K562 (cell line): Measurements from ENCODE around the gene LRCH1. TPM values are rescaled to one million over a fixed set of nuclear protein-coding genes. Genes with fewer than 3 reads are reported as not detected.

Experiments used
- CEBPB ChIP-seq: fragments of 450-650 bp; IDR thresholded peaks from 2 replicates; pipeline ENCODE4 v1.6.1; 2016; ENCODE audit warnings: missing genetic modification characterization, missing compliant biosample characterization
- CEBPG ChIP-seq, 3 experiments: fragments of 200-800 bp in 1 of 3; sonication (Bioruptor generic) in 1 of 3; sonication (generic) in 1 of 3; formaldehyde crosslinking in 1 of 3; IDR thresholded peaks in 2 of 3; conservative IDR thresholded peaks in 1 of 3; 2 replicates each; pipeline versions ENCODE4 v1.6.1 to v1.8.0; 2016 to 2022; ENCODE audit warnings: missing compliant biosample characterization in 2 of 3, missing genetic modification characterization in 2 of 3, mild to moderate bottlenecking in 1 of 3, missing genetic modification reagents in 1 of 3
- CTCFL ChIP-seq: IDR thresholded peaks from 2 replicates; pipeline ENCODE4 v1.6.1; 2011; ENCODE audit warnings: borderline replicate concordance, low read depth, mild to moderate bottlenecking, moderate library complexity, low read length; ENCODE audit not compliant: insufficient read depth, poor library complexity, severe bottlenecking
- GTF2F1 ChIP-seq: IDR thresholded peaks from 2 replicates; pipeline ENCODE4 v1.6.1; 2011; ENCODE audit warnings: low read depth, low read length, improper control_type of control experiment
- IFI16 ChIP-seq: fragments of 250-450 bp; sonication (Bioruptor Pico); IDR thresholded peaks from 2 replicates; pipeline ENCODE4 v2.1.2; 2022; ENCODE audit warnings: mild to moderate bottlenecking, inconsistent platforms
- MBD2 ChIP-seq: sonication (generic); IDR thresholded peaks from 2 replicates; pipeline ENCODE4 v1.6.1; 2016; ENCODE audit warnings: low read depth, borderline replicate concordance
- NFATC3 ChIP-seq: fragments of 450-650 bp; IDR thresholded peaks from 2 replicates; pipeline ENCODE4 v1.6.1; 2017; ENCODE audit warnings: mild to moderate bottlenecking
- PML ChIP-seq: IDR thresholded peaks from 2 replicates; pipeline ENCODE4 v1.6.1; 2012; ENCODE audit warnings: low read length, inconsistent platforms
- RFX5 ChIP-seq: IDR thresholded peaks from 2 replicates; pipeline ENCODE4 v1.6.1; 2011; ENCODE audit warnings: low read depth, mild to moderate bottlenecking, improper control_type of control experiment, low read length
- RNF2 ChIP-seq: sonication (generic); IDR thresholded peaks from 2 replicates; pipeline ENCODE4 v1.6.1; 2016
- SIN3A ChIP-seq, 2 experiments: fragments of 150-350 bp in 1 of 2; IDR thresholded peaks; 2 replicates each; pipeline ENCODE4 v1.6.1; 2011 to 2016; ENCODE audit warnings: borderline replicate concordance in 2 of 2, low read depth in 2 of 2, low read length in 2 of 2, mild to moderate bottlenecking in 2 of 2, moderate library complexity in 2 of 2; ENCODE audit not compliant: control insufficient read depth in 1 of 2
- SPI1 ChIP-seq: IDR thresholded peaks from 2 replicates; pipeline ENCODE4 v1.6.1; 2011; ENCODE audit warnings: low read depth, low read length, control low read depth, borderline replicate concordance
- TAF9B ChIP-seq: fragments of 450-650 bp; IDR thresholded peaks from 2 replicates; pipeline ENCODE4 v1.6.1; 2018; ENCODE audit warnings: mild to moderate bottlenecking; ENCODE audit not compliant: partially characterized antibody
- TCF3 ChIP-seq: sonication (generic); formaldehyde crosslinking; IDR thresholded peaks from 2 replicates; pipeline ENCODE4 v1.4.0; 2020; ENCODE audit warnings: mild to moderate bottlenecking, missing genetic modification reagents
- TCF7L2 ChIP-seq: fragments of 150-350 bp; IDR thresholded peaks from 2 replicates; pipeline ENCODE4 v1.6.1; 2016; ENCODE audit warnings: low read depth, mild to moderate bottlenecking, low read length, moderate library complexity
- THRAP3 ChIP-seq: fragments of 450-650 bp; IDR thresholded peaks from 2 replicates; pipeline ENCODE4 v1.6.1; 2016; ENCODE audit warnings: mild to moderate bottlenecking, inconsistent platforms, borderline replicate concordance
- ZNF143 ChIP-seq: sonication (generic); formaldehyde crosslinking; IDR thresholded peaks from 2 replicates; pipeline ENCODE4 v1.9.0; 2022; ENCODE audit warnings: mild to moderate bottlenecking, missing genetic modification reagents
- ZNF24 ChIP-seq: fragments of 450-650 bp; IDR thresholded peaks from 2 replicates; pipeline ENCODE4 v1.6.1; 2016
- ZNF253 ChIP-seq: fragments of 250-450 bp; sonication (Bioruptor Pico); conservative IDR thresholded peaks from 2 replicates; pipeline ENCODE4 v1.6.1; 2021; ENCODE audit warnings: mild to moderate bottlenecking
- ZNF586 ChIP-seq: fragments of 450-650 bp; formaldehyde crosslinking; conservative IDR thresholded peaks from 2 replicates; pipeline ENCODE4 v1.4.0; 2020; ENCODE audit warnings: mild to moderate bottlenecking, moderate library complexity
- polyA plus RNA-seq, 8 experiments: library from polyadenylated mRNA; depleted of rRNA in 4 of 8; stranded (reverse) in 5 of 8; unstranded in 3 of 8; fragments of >200 nt; fragmentation: Nextera tagmentation in 2 of 8; fragmentation: Illumina TruSeq in 1 of 8; extraction: Ambion mirVana in 2 of 8; extraction: Trizol in 1 of 8; gene quantifications; 2 replicates each; pipeline versions ENCODE4 v1.2.1 to v1.2.3, GENCODE V29; 2011 to 2014; ENCODE audit warnings: inconsistent platforms in 1 of 8, missing spikeins in 1 of 8
- total RNA-seq, 7 experiments: library from RNA; depleted of rRNA in 6 of 7; stranded (reverse); fragments of >200 nt in 6 of 7; fragmentation: Illumina TruSeq in 2 of 7; extraction: Trizol in 2 of 7; gene quantifications; 2 replicates each; pipeline versions ENCODE4 v1.2.1 to v1.2.3, GENCODE V29; 2011 to 2021; ENCODE audit warnings: low replicate concordance in 1 of 7
- TF ChIP-seq, protein P1 (sequence below): fragments of 250-450 bp; sonication (Bioruptor Pico); IDR thresholded peaks from 2 replicates; pipeline ENCODE4 v1.6.1; 2021; ENCODE audit warnings: mild to moderate bottlenecking
- TF ChIP-seq, protein P2 (sequence below): fragments of 450-650 bp; IDR thresholded peaks from 2 replicates; pipeline ENCODE4 v1.6.1; 2016; ENCODE audit warnings: borderline replicate concordance

The LRCH1 gene
- total and polyA plus RNA-seq, 9 of the 15 experiments (the other 6 are each of a cell fraction or from before 2014, with no cell fraction given): 1.1 to 6.8 (median 3.7) TPM

GRCh38 chr13:46553886-46554858 lies 1.2 kb downstream of the LRCH1 start (continued):
- TF ChIP-seq CEBPG (CRISPR knock-in tag; IDR thresholded peaks at IDR 0.05): peak; percentile 35; the same call in 1 of the 2 replicates
- TF ChIP-seq CEBPG (tag; conservative IDR thresholded peaks at IDR 0.05 in 1 of 2, IDR thresholded peaks at IDR 0.05 in 1 of 2): peak in 1 of 2 experiments; percentile 47; a peak in 1 of 4 replicates
- no peak for TF ChIP-seq GTF2F1
- no peak for TF ChIP-seq RNF2
- no peak for TF ChIP-seq RFX5
- TF ChIP-seq, protein P1, sequence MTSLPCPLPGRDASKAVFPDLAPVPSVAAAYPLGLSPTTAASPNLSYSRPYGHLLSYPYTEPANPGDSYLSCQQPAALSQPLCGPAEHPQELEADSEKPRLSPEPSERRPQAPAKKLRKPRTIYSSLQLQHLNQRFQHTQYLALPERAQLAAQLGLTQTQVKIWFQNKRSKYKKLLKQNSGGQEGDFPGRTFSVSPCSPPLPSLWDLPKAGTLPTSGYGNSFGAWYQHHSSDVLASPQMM (CRISPR knock-in tag): no peak
- no peak for TF ChIP-seq TCF3
- TF ChIP-seq ZNF143: no peak
- TF ChIP-seq NFATC3: no peak
- no peak for TF ChIP-seq ZNF586 (CRISPR knock-in tag)
- TF ChIP-seq IFI16 (CRISPR knock-in tag): no peak
- no peak for TF ChIP-seq TCF7L2
- no peak for TF ChIP-seq CEBPB (tag)
- TF ChIP-seq PML: no peak
- TF ChIP-seq MBD2: no peak
- TF ChIP-seq TAF9B: peak; percentile 12
- TF ChIP-seq ZNF253 (CRISPR knock-in tag): no peak
- no peak for TF ChIP-seq CTCFL
- no peak for TF ChIP-seq ZNF24
- no peak for TF ChIP-seq SPI1
- no peak for TF ChIP-seq THRAP3
- peak in 1 of 2 experiments; percentile 42; a peak in 1 of 4 replicates for TF ChIP-seq SIN3A (IDR thresholded peaks at IDR 0.05; ENCODE audit: borderline replicate concordance in 2 of 2, control insufficient read depth in 1 of 2, low read depth in 2 of 2, low read length in 2 of 2)
- TF ChIP-seq, protein P2, sequence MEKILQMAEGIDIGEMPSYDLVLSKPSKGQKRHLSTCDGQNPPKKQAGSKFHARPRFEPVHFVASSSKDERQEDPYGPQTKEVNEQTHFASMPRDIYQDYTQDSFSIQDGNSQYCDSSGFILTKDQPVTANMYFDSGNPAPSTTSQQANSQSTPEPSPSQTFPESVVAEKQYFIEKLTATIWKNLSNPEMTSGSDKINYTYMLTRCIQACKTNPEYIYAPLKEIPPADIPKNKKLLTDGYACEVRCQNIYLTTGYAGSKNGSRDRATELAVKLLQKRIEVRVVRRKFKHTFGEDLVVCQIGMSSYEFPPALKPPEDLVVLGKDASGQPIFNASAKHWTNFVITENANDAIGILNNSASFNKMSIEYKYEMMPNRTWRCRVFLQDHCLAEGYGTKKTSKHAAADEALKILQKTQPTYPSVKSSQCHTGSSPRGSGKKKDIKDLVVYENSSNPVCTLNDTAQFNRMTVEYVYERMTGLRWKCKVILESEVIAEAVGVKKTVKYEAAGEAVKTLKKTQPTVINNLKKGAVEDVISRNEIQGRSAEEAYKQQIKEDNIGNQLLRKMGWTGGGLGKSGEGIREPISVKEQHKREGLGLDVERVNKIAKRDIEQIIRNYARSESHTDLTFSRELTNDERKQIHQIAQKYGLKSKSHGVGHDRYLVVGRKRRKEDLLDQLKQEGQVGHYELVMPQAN: no peak
